ENCODE results near the gene LIPC.

Gene LIPC

GRCh38 chr15:58410353-58410752, 21.4 kb upstream of the LIPC start:
- in situ Hi-C loops (cut with HindIII; ENCODE audit: low pct_unique_long_range_greater_than_20kb, low sequenced_read_pairs): no loop called here
- TF ChIP-seq JUND (IDR thresholded peaks at IDR 0.05; ENCODE audit: low read depth): no peak
- DNase-seq (ENCODE audit: low read depth in 1 of 2, low spot score in 1 of 2): no peak

- TF ChIP-seq JUND (IDR thresholded peaks at IDR 0.05; ENCODE audit: low read depth): no peak
- in situ Hi-C loops (cut with HindIII; ENCODE audit: low pct_unique_long_range_greater_than_20kb, low sequenced_read_pairs): no loop called here
- DNase-seq (ENCODE audit: low read depth in 1 of 2, low spot score in 1 of 2): no peak
Measured at GRCh38 chr15:58413253-58413652, 18.5 kb upstream of the LIPC start.

GRCh38 chr15:58415636-58416035, 16.2 kb upstream of the LIPC start:
- in situ Hi-C loops (cut with HindIII; ENCODE audit: low pct_unique_long_range_greater_than_20kb, low sequenced_read_pairs): no loop called here
- no peak for DNase-seq (ENCODE audit: low read depth in 1 of 2, low spot score in 1 of 2)
- TF ChIP-seq JUND (IDR thresholded peaks at IDR 0.05; ENCODE audit: low read depth): no peak

DNA sequence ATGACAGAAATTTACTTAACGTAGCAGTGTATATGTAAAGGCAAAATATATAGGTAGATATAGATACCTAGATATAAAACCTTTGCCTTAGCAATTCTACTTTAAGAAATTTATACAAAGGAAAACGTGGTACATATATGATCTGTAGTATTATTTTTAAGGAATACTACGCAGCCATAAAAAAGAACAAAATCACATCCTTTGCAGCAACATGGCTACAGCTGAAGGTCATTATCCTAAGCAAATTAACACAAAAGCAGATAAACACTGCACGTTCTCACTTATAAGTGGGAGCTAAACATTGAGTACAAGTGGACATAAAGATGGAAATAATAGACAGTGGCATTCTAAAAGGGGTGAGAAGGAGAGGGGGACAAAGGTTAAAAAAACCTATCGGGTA, 14.8 kb upstream of the LIPC start:
- no peak for TF ChIP-seq JUND (IDR thresholded peaks at IDR 0.05; ENCODE audit: low read depth)
- in situ Hi-C loops (cut with HindIII; ENCODE audit: low pct_unique_long_range_greater_than_20kb, low sequenced_read_pairs): no loop called here

GRCh38 chr15:58418135-58418534, 13.7 kb upstream of the LIPC start:
- in situ Hi-C loops (cut with HindIII; ENCODE audit: low pct_unique_long_range_greater_than_20kb, low sequenced_read_pairs): no loop called here
- TF ChIP-seq JUND (IDR thresholded peaks at IDR 0.05; ENCODE audit: low read depth): no peak
- no peak for DNase-seq (ENCODE audit: low read depth in 1 of 2, low spot score in 1 of 2)

More for the DNA sequence above, 14.8 kb upstream of the LIPC start:
- DNase-seq (ENCODE audit: low read depth in 1 of 2, low spot score in 1 of 2): no peak

DNA sequence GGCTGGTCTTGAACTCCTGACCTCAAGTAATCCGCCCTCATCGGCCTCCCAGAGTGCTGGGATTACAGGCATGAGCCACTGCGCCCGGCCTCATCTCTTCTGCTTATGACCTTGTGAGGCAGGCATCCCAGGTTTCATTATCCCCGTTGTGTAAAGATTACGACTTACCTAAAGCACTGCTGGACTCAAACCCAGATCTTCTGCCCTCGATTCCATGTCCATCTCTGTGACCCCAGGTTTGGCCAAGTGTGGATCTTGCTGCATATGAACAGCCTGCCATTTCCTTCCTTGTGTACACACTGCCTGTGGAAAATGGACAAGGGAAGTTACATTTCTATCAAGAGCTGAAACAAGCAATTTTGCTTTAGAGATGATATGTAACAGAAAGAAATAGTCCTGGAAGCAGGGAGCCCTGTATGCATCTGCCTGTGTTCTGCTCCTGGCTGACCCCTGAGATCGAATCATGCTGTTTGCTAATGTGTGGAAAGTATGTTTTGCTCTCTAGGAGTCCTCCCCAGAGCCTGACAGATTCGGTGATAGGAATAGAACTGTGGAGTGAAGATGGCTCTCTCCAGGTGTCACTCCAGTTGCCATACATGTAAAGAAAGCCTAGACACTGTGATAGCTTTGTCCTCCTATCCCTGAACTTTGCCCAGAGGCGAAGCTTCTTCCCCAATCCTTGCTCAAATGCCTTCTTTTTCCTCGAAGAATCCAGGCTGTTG, 11.8 kb upstream of the LIPC start:
- no peak for DNase-seq (ENCODE audit: low read depth in 1 of 2, low spot score in 1 of 2)
- no peak for TF ChIP-seq JUND (IDR thresholded peaks at IDR 0.05; ENCODE audit: low read depth)
- in situ Hi-C loops (cut with HindIII; ENCODE audit: low pct_unique_long_range_greater_than_20kb, low sequenced_read_pairs): no loop called here

DNA sequence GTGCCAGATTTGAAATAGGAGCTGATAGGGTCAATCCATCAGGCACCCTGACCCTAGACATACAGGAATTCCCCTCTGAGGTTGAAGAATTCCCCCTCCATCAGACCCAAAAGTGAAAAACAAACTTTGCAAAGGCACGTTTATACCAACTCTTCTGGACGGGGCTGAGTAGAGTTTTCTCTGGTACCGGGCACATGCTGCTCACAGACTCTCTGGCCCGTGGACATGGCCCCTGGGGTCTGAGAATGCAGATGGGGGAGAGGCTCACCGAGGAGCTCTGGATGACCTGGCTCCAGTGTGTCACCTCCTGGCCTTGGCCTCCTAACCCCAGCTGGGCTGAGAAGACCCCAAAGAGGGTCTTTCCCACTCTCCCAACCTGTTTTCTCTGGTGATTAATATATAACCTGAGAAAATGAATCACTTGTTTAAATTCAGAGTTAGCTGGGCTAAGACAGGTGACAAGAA, 11.2 kb upstream of the LIPC start:
- DNase-seq (ENCODE audit: low read depth in 1 of 2, low spot score in 1 of 2): no peak
- in situ Hi-C loops (cut with HindIII; ENCODE audit: low pct_unique_long_range_greater_than_20kb, low sequenced_read_pairs): no loop called here
- no peak for TF ChIP-seq JUND (IDR thresholded peaks at IDR 0.05; ENCODE audit: low read depth)

DNA sequence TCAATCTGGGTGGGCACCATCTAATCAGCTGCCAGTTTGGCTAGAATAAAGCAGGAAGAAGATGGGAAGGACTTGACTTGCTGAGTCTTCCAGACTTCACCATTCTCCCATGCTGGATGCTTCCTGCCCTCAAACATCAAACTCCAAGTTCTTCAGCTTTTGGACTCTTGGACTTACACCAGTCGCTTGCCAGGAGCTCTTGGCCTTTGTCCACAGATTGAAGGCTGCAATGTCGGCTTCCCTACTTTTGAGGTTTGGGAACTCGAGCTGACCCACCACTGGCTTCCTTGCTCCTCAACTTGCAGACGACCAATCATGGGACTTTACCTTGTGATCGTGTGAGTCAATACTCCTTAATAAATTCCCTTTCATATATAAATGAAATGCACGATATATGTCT, 8.6 kb upstream of the LIPC start:
- in situ Hi-C loops (cut with HindIII; ENCODE audit: low pct_unique_long_range_greater_than_20kb, low sequenced_read_pairs): no loop called here
- no peak for DNase-seq (ENCODE audit: low read depth in 1 of 2, low spot score in 1 of 2)
- no peak for TF ChIP-seq JUND (IDR thresholded peaks at IDR 0.05; ENCODE audit: low read depth)

DNA sequence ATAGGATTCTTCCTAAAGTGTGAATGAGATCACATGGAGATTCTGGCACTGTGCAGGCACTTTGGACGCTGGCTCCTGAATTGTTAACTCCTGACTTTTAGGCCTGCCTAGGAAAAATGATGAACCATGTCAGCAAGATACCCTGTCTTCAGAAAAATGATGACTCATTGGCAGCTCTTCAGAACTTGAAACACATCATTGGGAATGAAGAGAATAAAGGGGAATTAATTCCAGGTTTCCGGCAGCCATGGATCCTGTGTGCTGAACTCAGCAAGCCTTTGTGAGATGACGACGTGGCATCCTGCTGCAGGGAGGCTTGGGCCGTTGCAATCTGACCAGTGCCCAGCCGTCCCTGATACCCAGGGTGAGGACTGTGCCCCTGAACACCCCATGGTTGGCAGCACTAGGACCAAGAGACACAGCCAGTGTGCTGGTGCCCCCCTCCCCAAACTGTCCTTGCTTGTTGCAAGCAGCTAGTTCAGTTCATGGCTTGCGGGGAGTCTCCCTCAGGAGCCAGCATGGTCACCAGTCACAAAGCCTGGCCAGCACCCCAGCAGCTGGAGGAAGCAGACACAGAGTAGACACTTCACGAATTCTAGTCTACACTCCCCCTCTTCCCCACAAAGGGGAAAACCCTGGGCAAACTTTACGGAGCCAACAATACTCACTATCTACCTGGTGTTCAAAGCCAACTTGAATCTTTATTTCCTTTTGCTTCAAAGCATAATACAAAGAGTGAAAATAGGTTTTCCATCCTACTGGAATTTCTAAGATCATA, 7.8 kb upstream of the LIPC start:
- no peak for DNase-seq (ENCODE audit: low read depth in 1 of 2, low spot score in 1 of 2)
- in situ Hi-C loops (cut with HindIII; ENCODE audit: low pct_unique_long_range_greater_than_20kb, low sequenced_read_pairs): no loop called here
- no peak for TF ChIP-seq JUND (IDR thresholded peaks at IDR 0.05; ENCODE audit: low read depth)

GRCh38 chr15:58424722-58425121, 7.1 kb upstream of the LIPC start:
- DNase-seq (ENCODE audit: low read depth in 1 of 2, low spot score in 1 of 2): no peak
- in situ Hi-C loops (cut with HindIII; ENCODE audit: low pct_unique_long_range_greater_than_20kb, low sequenced_read_pairs): no loop called here
- TF ChIP-seq JUND (IDR thresholded peaks at IDR 0.05; ENCODE audit: low read depth): no peak

- DNase-seq (ENCODE audit: low read depth in 1 of 2, low spot score in 1 of 2): no peak
- TF ChIP-seq JUND (IDR thresholded peaks at IDR 0.05; ENCODE audit: low read depth): no peak
- in situ Hi-C loops (cut with HindIII; ENCODE audit: low pct_unique_long_range_greater_than_20kb, low sequenced_read_pairs): no loop called here
Measured at GRCh38 chr15:58425185-58425584, 6.6 kb upstream of the LIPC start.

DNA sequence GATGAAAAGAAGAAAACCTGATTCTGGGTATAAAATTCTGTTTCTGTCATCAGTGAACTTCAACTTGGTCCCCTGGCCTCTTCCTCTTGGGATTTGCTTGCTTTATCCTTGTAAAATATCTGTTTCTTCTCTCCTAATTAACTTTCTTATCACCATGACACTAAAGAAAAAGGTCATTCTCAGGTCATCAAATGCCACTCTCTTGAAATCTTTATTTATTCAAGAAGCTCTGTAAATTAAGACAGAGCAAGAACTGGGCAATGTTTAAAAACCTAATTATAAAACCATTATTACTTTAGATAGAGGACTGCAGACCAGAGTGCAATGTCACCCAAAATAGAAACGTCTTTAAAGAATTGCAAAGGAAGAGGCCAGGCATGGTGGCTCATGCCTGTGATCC, 6.0 kb upstream of the LIPC start:
- no peak for DNase-seq (ENCODE audit: low read depth in 1 of 2, low spot score in 1 of 2)
- no peak for TF ChIP-seq JUND (IDR thresholded peaks at IDR 0.05; ENCODE audit: low read depth)
- in situ Hi-C loops (cut with HindIII; ENCODE audit: low pct_unique_long_range_greater_than_20kb, low sequenced_read_pairs): no loop called here

DNA sequence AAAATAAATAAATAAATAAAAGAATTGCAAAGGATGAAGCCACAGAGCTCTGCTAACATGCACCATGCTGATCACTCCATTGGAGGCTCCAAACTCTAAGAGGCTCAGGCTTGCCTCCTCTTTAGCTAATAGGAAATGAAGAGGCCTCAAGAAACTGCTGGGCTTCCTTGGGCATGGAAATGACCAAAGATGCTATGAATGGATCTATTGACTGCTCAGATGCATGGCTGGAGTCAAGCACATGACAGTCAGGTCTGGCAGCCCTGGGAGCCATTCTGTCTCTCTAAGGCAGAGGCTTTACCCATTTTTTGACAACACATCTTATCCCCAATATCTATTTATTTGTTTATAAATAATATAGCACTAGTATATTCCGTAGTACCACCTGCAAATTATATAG, 5.3 kb upstream of the LIPC start:
- no peak for DNase-seq (ENCODE audit: low read depth in 1 of 2, low spot score in 1 of 2)
- in situ Hi-C loops (cut with HindIII; ENCODE audit: low pct_unique_long_range_greater_than_20kb, low sequenced_read_pairs): no loop called here
- TF ChIP-seq JUND (IDR thresholded peaks at IDR 0.05; ENCODE audit: low read depth): no peak

Measured in T47D (cell line).